ENCODE results near the gene CACNB2. TPM values are rescaled to one million over a fixed set of nuclear protein-coding genes. Genes with fewer than 3 reads are reported as not detected.

The CACNB2 gene
- total and polyA plus RNA-seq, 12 donors = 4.3 to 82.3 (median 12.9) TPM

- TF ChIP-seq CTCF (IDR thresholded peaks at IDR 0.05) = no peak
- TF ChIP-seq POLR2A (IDR thresholded peaks at IDR 0.05) = no peak
- no peak for DNase-seq
- no peak overlapping the region for H3K4me3 ChIP-seq
- peaks cover 0 to 3% of the 10 kb centered on the region in 2 donors for H3K4me1 ChIP-seq (replicated peaks in 1 of 2)
- no peaks in the 10 kb centered on the region for H3K9me3 ChIP-seq (replicated peaks in 1 of 3)
- intact Hi-C loops (cut with DNase I) = no loop called here
- H3K27me3 ChIP-seq = no peaks in the 10 kb centered on the region
- no peak overlapping the region for H3K27ac ChIP-seq
- no peaks in the 10 kb centered on the region for H3K36me3 ChIP-seq (replicated peaks in 1 of 2)
- 95 to 100% (median 100%) methylated on average over 2 to 3 of the region's 3 CpGs for WGBS, 4 donors
Measured at GRCh38 chr10:18456984-18457383, 316.8 kb downstream of the CACNB2 start.

GRCh38 chr10:18460032-18460431 is 319.8 kb downstream of the CACNB2 start:
- no peaks in the 10 kb centered on the region for H3K9me3 ChIP-seq (replicated peaks in 1 of 3)
- H3K4me1 ChIP-seq (replicated peaks in 1 of 2) = no peaks in the 10 kb centered on the region
- TF ChIP-seq POLR2A (IDR thresholded peaks at IDR 0.05) (no peak), CTCF (IDR thresholded peaks at IDR 0.05) (no peak)
- no peak overlapping the region for H3K4me3 ChIP-seq
- intact Hi-C loops (cut with DNase I) = no loop called here
- DNase-seq = no peak
- no peaks in the 10 kb centered on the region for H3K27me3 ChIP-seq
- H3K36me3 ChIP-seq (replicated peaks in 1 of 2) = no peaks in the 10 kb centered on the region
- 89 to 94% (median 92%) methylated on average over 2 of the region's 2 CpGs for WGBS, 4 donors
- no peak overlapping the region for H3K27ac ChIP-seq

GRCh38 chr10:18463673-18464211 is 323.5 kb downstream of the CACNB2 start:
- Histone ChIP-seq H3K4me3 (no peak overlapping the region), H3K36me3 (replicated peaks in 1 of 2) (no peaks in the 10 kb centered on the region), H3K9me3 (replicated peaks in 1 of 3) (no peaks in the 10 kb centered on the region), H3K4me1 (replicated peaks in 1 of 2) (no peaks in the 10 kb centered on the region), H3K27ac (no peak overlapping the region), H3K27me3 (no peaks in the 10 kb centered on the region)
- intact Hi-C loops (cut with DNase I) = no loop called here
- 74 to 79% (median 78%) methylated on average over 5 of the region's 5 CpGs for WGBS, 4 donors
- TF ChIP-seq CTCF (IDR thresholded peaks at IDR 0.05) = no peak
- TF ChIP-seq POLR2A (IDR thresholded peaks at IDR 0.05) = no peak
- DNase-seq = no peak

- peak in 1 of 7 donors; percentile 30 for DNase-seq
- Histone ChIP-seq H3K4me1 (replicated peaks in 1 of 2) (peaks cover 0 to 6% of the 10 kb centered on the region in 2 donors), H3K36me3 (replicated peaks in 1 of 2) (no peaks in the 10 kb centered on the region), H3K4me3 (no peak overlapping the region), H3K27ac (no peak overlapping the region), H3K27me3 (no peaks in the 10 kb centered on the region), H3K9me3 (replicated peaks in 1 of 3) (no peaks in the 10 kb centered on the region)
- no peak for TF ChIP-seq CTCF (IDR thresholded peaks at IDR 0.05)
- no peak for TF ChIP-seq POLR2A (IDR thresholded peaks at IDR 0.05)
- intact Hi-C loops (cut with DNase I) = no loop called here
- WGBS, 4 donors = 72 to 75% (median 73%) methylated on average over 2 of the region's 2 CpGs
Measured at GRCh38 chr10:18469125-18469524, 328.9 kb downstream of the CACNB2 start.

Data from adrenal gland (tissue), 12 donors.